K562 (cell line): ENCODE measurements around the gene SLC29A4. TPM values are rescaled to one million over a fixed set of nuclear protein-coding genes. Genes with fewer than 3 reads are reported as not detected.
A peak's percentile ranks its signal among the peaks of the same experiment; 100 is the strongest.
"Not testable (repeated sequence)": the region's sequence is repeated elsewhere in the genome, so short reads cannot be mapped to it uniquely, and the experiment has no call there.

Experiments used
- ATAC-seq: fragments of 200-7000 bp; cut with Tn5 transposase; 3 replicates; pipeline ENCODE4 v1.9.1; 2020; ENCODE audit warnings: moderate library complexity
- BruUV-seq: library from RNA; stranded (reverse); fragments of 400-500 nt; replicated peaks from 2 replicates; lab custom pipeline; 2021; lab: Mats Ljungman, UMichigan
- CTCF ChIA-PET: fragments of 300-600 bp; formaldehyde crosslinking; extraction: SDS; loops from one replicate; lab custom pipeline; 2021; ENCODE audit warnings: low intra/inter-chr PET ratio; lab: Yijun Ruan, JAX
- POLR2A ChIA-PET: fragments of 300-600, 350-650 bp; sonication (Branson Sonifier 250); formaldehyde crosslinking; extraction: SDS; loops from one replicate; lab custom pipeline; 2021; ENCODE audit warnings: antibody characterized with exemption, inconsistent platforms; lab: Yijun Ruan, JAX
- DNase-seq, 4 experiments: peaks; one replicate each; pipeline versions ENCODE4 v3.0.0 to v3.0.0-alpha.2; 2011 to 2018; ENCODE audit warnings: low spot score in 3 of 4, mixed read lengths in 3 of 4; ENCODE audit errors: extremely low read depth in 1 of 4
- FAIRE-seq: peaks from 2 replicates; lab custom pipeline; 2011; peaks lifted over from hg19 to GRCh38; lab: Jason Lieb, UNC
- H2AFZ ChIP-seq: 2 replicates; pipeline ENCODE4 v1.6.0; 2011; ENCODE audit warnings: low read depth, low read length, control low read depth, inconsistent platforms
- H3K27ac ChIP-seq: fragments of 200-600 bp; 3 replicates; pipeline ENCODE4 v1.8.0; 2011; ENCODE audit warnings: low read depth, mild to moderate bottlenecking, control low read depth, inconsistent platforms, low read length, moderate library complexity, mixed read lengths; ENCODE audit errors: extremely low read depth
- H3K27me3 ChIP-seq, 2 experiments: fragments of 300-600 bp in 1 of 2; 2 replicates in 1 of 2; 3 replicates in 1 of 2; pipeline versions ENCODE4 v1.6.0 to v1.8.0; 2011; ENCODE audit warnings: inconsistent platforms in 2 of 2, low read length in 2 of 2, mild to moderate bottlenecking in 1 of 2, mixed read lengths in 1 of 2, moderate library complexity in 1 of 2; ENCODE audit not compliant: control insufficient read depth in 2 of 2, insufficient read depth in 2 of 2
- H3K36me3 ChIP-seq: fragments of 300-600 bp; 3 replicates; pipeline ENCODE4 v1.8.0; 2011; ENCODE audit warnings: mild to moderate bottlenecking, low read length, inconsistent platforms; ENCODE audit not compliant: control insufficient read depth, insufficient read depth
- H3K4me1 ChIP-seq, 2 experiments: fragments of 200-600 bp in 1 of 2; replicated peaks in 1 of 2; 2 replicates in 1 of 2; 3 replicates in 1 of 2; pipeline versions ENCODE4 v1.5.1 to v1.8.0; 2011; ENCODE audit warnings: inconsistent platforms in 2 of 2, low read length in 2 of 2, mild to moderate bottlenecking in 1 of 2, mixed read lengths in 1 of 2, moderate library complexity in 1 of 2; ENCODE audit not compliant: control insufficient read depth in 2 of 2, insufficient read depth in 2 of 2
- H3K4me2 ChIP-seq: 2 replicates; pipeline ENCODE4 v1.6.1; 2011; ENCODE audit warnings: low read length, control low read depth, inconsistent platforms, mixed read lengths; ENCODE audit not compliant: insufficient read depth
- H3K4me3 ChIP-seq: fragments of 200-600 bp; sonication (generic), shearing (Covaris generic); 2 replicates; pipeline ENCODE4 v1.5.1; 2016; ENCODE audit warnings: control low read depth, inconsistent platforms
- H3K79me2 ChIP-seq: fragments of 200-600 bp; 3 replicates; pipeline ENCODE4 v1.8.0; 2011; ENCODE audit warnings: low read length, inconsistent platforms; ENCODE audit not compliant: control insufficient read depth, insufficient read depth
- H3K9ac ChIP-seq, 2 experiments: 2 replicates each; pipeline versions ENCODE4 v1.6.0 to v1.6.1; 2011; ENCODE audit warnings: low read depth in 2 of 2, low read length in 2 of 2, control low read depth in 1 of 2, inconsistent platforms in 1 of 2, mild to moderate bottlenecking in 1 of 2, mixed read lengths in 1 of 2; ENCODE audit not compliant: insufficient read depth in 1 of 2
- H3K9me1 ChIP-seq: one replicate; pipeline ENCODE4 v1.6.0; 2011; ENCODE audit warnings: inconsistent platforms, mild to moderate bottlenecking, low read length, moderate library complexity; ENCODE audit not compliant: control insufficient read depth, insufficient read depth
- H3K9me3 ChIP-seq: replicated peaks from 2 replicates; pipeline ENCODE4 v1.5.1; 2011; ENCODE audit warnings: low read depth, low read length, inconsistent platforms; ENCODE audit not compliant: control insufficient read depth, insufficient read depth
- H4K20me1 ChIP-seq: replicated peaks from 2 replicates; pipeline ENCODE4 v1.6.1; 2011; ENCODE audit warnings: low read length, inconsistent platforms, mixed read lengths; ENCODE audit not compliant: control insufficient read depth, insufficient read depth
- ZNF121 ChIP-seq: sonication (generic); formaldehyde crosslinking; conservative IDR thresholded peaks from 2 replicates; pipeline ENCODE4 v1.8.0; 2022; ENCODE audit warnings: missing genetic modification reagents
- WGBS: fragments of 100-300 bp; shearing (Covaris generic); methylation state at CpG from one replicate; pipeline ENCODE4 v1.1.6; 2016; ENCODE audit warnings: low coverage, mixed read lengths; ENCODE audit not compliant: insufficient coverage; ENCODE audit errors: missing lambda C conversion rate; 5-methylcytosine and 5-hydroxymethylcytosine counted together
- in situ Hi-C: fragments of 300-500 bp; cut with MboI; formaldehyde crosslinking; loops from 4 replicates; pipeline ENCODE4 v1.15.0; 2018; ENCODE audit warnings: inconsistent platforms, mixed read lengths
- intact Hi-C: fragments of 100-400 bp; cut with micrococcal nuclease; formaldehyde crosslinking; loops from 2 replicates; pipeline ENCODE4 v1.14.2; 2022
- polyA plus RNA-seq, 8 experiments: library from polyadenylated mRNA; depleted of rRNA in 4 of 8; stranded (reverse) in 5 of 8; unstranded in 3 of 8; fragments of >200 nt; fragmentation: Nextera tagmentation in 2 of 8; fragmentation: Illumina TruSeq in 1 of 8; extraction: Ambion mirVana in 2 of 8; extraction: Trizol in 1 of 8; gene quantifications; 2 replicates each; pipeline versions ENCODE4 v1.2.1 to v1.2.3, GENCODE V29; 2011 to 2014; ENCODE audit warnings: inconsistent platforms in 1 of 8, missing spikeins in 1 of 8
- total RNA-seq, 7 experiments: library from RNA; depleted of rRNA in 6 of 7; stranded (reverse); fragments of >200 nt in 6 of 7; fragmentation: Illumina TruSeq in 2 of 7; extraction: Trizol in 2 of 7; gene quantifications; 2 replicates each; pipeline versions ENCODE4 v1.2.1 to v1.2.3, GENCODE V29; 2011 to 2021; ENCODE audit warnings: low replicate concordance in 1 of 7

Gene SLC29A4
- total and polyA plus RNA-seq, 9 of the 15 experiments (the other 6 are each of a cell fraction or from before 2014, with no cell fraction given), result 0.01 to 1.2 (median 0.37) TPM

DNA sequence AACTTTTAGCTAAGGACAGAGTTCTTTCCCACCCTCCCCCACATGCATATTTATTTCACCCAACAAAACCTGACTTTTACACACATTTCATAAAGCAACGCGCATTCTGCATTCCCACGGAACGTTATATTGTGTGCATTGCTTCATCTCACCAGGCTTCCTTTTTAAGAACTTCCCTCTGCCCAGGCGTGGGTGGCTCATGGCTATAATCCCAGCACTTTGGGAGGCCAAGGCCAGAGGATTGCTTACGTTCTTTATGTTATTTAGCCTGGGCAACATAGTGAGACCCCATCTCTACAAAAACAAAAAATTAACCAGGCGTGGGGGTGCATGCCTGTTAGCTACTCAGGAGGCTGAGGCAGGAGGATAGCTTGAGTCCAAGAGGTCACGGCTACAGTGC is 14.9 kb upstream of the SLC29A4 start:
- CTCF ChIA-PET, H3K9me1 ChIP-seq, H2AFZ ChIP-seq, BruUV-seq, H4K20me1 ChIP-seq, in situ Hi-C loops, H3K4me3 ChIP-seq, H3K9me3 ChIP-seq, POLR2A ChIA-PET, H3K79me2 ChIP-seq, FAIRE-seq, DNase-seq, ATAC-seq, H3K4me2 ChIP-seq, intact Hi-C loops, H3K9ac ChIP-seq, H3K4me1 ChIP-seq, H3K36me3 ChIP-seq, H3K27ac ChIP-seq: not testable (repeated sequence)
- peaks cover 0 to 44% of the 10 kb centered on the region in 2 experiments; a peak in 2 of 5 replicates for H3K27me3 ChIP-seq
- peak; percentile 88 for TF ChIP-seq ZNF121 (CRISPR knock-in tag)
- 22% methylated on average over 8 of the region's 8 CpGs for WGBS

GRCh38 chr7:5269992-5270657 is 12.6 kb upstream of the SLC29A4 start:
- H3K79me2 ChIP-seq, H3K4me2 ChIP-seq, intact Hi-C loops, H3K9ac ChIP-seq, in situ Hi-C loops, H3K27ac ChIP-seq, CTCF ChIA-PET, H3K9me1 ChIP-seq, H2AFZ ChIP-seq, H3K9me3 ChIP-seq, POLR2A ChIA-PET, DNase-seq, H3K36me3 ChIP-seq, H3K4me3 ChIP-seq, H4K20me1 ChIP-seq, BruUV-seq, H3K4me1 ChIP-seq, FAIRE-seq, ATAC-seq: not testable (repeated sequence)
- H3K27me3 ChIP-seq, result peaks cover 4 to 45% of the 10 kb centered on the region in 2 experiments; a peak in 4 of 5 replicates
- WGBS, result 14% methylated on average over 11 of the region's 12 CpGs
